Panc1 (cell line): ENCODE data around the gene TRIM41.

Experiments
- POLR2AphosphoS5 ChIP-seq: IDR thresholded peaks from 2 replicates; pipeline ENCODE4 v1.6.1; 2012; ENCODE audit warnings: mild to moderate bottlenecking, low read depth, low read length, moderate library complexity
- SIN3A ChIP-seq: IDR thresholded peaks from 2 replicates; pipeline ENCODE4 v1.6.1; 2012; ENCODE audit warnings: low read depth, mild to moderate bottlenecking, low read length, moderate library complexity, borderline replicate concordance; ENCODE audit not compliant: insufficient read depth
- TCF7L2 ChIP-seq: IDR thresholded peaks from 2 replicates; pipeline ENCODE4 v1.6.1; 2011; ENCODE audit warnings: mild to moderate bottlenecking, low read depth, low read length, inconsistent platforms
- TF ChIP-seq, protein P1 (sequence below): fragments of 450-650 bp; IDR thresholded peaks from 2 replicates; pipeline ENCODE4 v1.5.1; 2017; ENCODE audit warnings: mild to moderate bottlenecking
- TF ChIP-seq, protein P2 (sequence below), 2 experiments: IDR thresholded peaks; 2 replicates each; pipeline ENCODE4 v1.6.1; 2011 to 2012; ENCODE audit warnings: low read depth in 2 of 2, control low read depth in 1 of 2, low read length in 1 of 2, mild to moderate bottlenecking in 1 of 2, moderate library complexity in 1 of 2; ENCODE audit not compliant: insufficient read depth in 1 of 2

- TF ChIP-seq, protein P1, sequence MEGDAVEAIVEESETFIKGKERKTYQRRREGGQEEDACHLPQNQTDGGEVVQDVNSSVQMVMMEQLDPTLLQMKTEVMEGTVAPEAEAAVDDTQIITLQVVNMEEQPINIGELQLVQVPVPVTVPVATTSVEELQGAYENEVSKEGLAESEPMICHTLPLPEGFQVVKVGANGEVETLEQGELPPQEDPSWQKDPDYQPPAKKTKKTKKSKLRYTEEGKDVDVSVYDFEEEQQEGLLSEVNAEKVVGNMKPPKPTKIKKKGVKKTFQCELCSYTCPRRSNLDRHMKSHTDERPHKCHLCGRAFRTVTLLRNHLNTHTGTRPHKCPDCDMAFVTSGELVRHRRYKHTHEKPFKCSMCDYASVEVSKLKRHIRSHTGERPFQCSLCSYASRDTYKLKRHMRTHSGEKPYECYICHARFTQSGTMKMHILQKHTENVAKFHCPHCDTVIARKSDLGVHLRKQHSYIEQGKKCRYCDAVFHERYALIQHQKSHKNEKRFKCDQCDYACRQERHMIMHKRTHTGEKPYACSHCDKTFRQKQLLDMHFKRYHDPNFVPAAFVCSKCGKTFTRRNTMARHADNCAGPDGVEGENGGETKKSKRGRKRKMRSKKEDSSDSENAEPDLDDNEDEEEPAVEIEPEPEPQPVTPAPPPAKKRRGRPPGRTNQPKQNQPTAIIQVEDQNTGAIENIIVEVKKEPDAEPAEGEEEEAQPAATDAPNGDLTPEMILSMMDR, result no peak
- no peak; the same call in 1 of the 2 replicates for TF ChIP-seq POLR2AphosphoS5
- TF ChIP-seq, protein P2, sequence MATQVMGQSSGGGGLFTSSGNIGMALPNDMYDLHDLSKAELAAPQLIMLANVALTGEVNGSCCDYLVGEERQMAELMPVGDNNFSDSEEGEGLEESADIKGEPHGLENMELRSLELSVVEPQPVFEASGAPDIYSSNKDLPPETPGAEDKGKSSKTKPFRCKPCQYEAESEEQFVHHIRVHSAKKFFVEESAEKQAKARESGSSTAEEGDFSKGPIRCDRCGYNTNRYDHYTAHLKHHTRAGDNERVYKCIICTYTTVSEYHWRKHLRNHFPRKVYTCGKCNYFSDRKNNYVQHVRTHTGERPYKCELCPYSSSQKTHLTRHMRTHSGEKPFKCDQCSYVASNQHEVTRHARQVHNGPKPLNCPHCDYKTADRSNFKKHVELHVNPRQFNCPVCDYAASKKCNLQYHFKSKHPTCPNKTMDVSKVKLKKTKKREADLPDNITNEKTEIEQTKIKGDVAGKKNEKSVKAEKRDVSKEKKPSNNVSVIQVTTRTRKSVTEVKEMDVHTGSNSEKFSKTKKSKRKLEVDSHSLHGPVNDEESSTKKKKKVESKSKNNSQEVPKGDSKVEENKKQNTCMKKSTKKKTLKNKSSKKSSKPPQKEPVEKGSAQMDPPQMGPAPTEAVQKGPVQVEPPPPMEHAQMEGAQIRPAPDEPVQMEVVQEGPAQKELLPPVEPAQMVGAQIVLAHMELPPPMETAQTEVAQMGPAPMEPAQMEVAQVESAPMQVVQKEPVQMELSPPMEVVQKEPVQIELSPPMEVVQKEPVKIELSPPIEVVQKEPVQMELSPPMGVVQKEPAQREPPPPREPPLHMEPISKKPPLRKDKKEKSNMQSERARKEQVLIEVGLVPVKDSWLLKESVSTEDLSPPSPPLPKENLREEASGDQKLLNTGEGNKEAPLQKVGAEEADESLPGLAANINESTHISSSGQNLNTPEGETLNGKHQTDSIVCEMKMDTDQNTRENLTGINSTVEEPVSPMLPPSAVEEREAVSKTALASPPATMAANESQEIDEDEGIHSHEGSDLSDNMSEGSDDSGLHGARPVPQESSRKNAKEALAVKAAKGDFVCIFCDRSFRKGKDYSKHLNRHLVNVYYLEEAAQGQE (IDR thresholded peaks at IDR 0.05; ENCODE audit: insufficient read depth in 1 of 2, low read depth in 2 of 2, low read length in 1 of 2), result no peak
- no peak for TF ChIP-seq TCF7L2
- no peak for TF ChIP-seq SIN3A
These were observed 778 bp downstream of the TRIM41 start for GRCh38 chr5:181223729-181224389.
